Stimulated activated CD4-positive, alpha-beta T cell treated with anti-CD3 and anti-CD28 coated beads, Interleukin-4, amount 100 ng/mL, for 4 hours (primary cell): Measurements from ENCODE around the gene GPX3.

Experiments
- DNase-seq, 2 experiments: peaks; one replicate each; pipeline ENCODE4 v3.0.0-alpha.2; 2020

Gene GPX3

DNA sequence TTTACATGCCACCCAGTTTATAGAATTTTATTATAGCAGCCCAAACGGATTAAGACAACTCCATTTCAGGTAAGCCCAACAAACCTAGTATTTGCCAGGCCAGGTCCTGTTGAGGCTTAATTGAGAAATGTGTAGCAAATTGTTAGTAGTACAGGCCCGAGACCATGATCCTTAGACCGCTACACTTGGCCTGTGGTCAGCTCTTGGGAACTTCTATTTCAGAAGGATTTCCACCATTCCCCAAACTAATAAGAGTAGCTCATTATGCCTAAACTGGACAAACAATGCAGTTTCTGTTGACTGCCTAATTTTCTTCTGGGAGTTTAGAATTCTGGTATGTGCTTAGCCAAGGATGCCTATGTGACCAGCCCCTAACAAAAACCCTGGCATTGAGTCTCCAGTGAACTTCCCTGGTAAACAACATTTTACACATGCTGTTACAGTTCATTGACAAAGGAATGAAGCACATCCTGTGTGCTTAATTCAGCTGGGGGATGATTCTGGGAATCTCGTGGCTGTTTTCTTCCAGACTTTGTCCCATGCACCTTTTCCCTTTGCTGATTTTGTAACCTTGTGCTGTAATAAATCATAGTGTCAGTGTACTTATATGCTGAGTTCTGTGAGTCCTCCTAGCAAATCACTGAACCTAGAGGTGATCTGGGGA is 5.6 kb upstream of the GPX3 start:
- DNase-seq, result no peak

DNA sequence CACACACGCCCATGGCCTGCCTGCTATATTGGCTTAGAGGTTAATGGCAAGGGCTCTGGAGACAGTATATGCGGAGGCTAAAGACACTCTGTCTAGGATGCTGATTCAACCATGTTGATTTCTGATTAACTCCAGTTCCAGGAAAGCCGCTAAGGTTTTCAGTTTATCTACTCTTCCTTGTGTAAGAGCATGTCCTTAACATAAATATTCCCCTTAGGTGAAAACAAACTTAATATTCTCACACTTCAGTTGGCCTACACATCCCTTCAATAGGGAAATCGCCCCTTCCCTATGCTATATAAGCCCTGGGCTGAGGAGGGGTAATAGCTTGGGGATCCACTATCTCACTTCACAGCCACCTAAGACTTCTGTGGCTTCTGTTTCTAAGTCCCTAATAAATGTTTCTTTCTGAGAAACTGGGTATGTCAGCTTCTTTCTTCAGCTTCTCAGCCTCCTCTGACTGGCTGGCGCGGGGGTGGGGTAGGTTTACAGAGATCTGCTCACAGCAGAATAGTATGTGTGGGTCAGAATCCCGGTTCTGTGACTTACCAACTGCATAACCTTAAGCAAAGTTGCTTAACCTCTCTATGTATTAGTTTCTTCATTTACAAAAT is 4.3 kb upstream of the GPX3 start:
- DNase-seq, result no peak

GRCh38 chr5:151016700-151017099 is 3.7 kb upstream of the GPX3 start:
- DNase-seq, result no peak

DNA sequence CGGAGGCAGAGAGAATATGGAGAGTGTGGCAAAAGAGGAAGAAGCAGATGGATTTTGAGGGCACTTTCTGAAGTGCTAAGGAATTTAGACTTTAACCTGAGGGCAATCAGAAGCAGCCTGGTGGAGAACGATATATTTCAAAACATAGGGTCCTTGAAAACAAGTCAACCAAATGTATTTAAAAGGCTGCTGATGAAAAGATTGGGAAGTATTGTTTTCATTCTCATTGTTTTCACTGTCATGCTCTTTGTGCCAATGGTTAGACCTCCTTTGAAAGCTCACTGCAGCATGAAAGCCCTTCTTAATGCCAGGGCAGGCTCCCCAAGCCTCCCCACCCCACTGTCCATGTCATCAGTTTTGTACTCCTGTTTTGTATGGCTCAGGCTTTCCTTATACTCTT is 2.5 kb upstream of the GPX3 start:
- no peak for DNase-seq

DNA sequence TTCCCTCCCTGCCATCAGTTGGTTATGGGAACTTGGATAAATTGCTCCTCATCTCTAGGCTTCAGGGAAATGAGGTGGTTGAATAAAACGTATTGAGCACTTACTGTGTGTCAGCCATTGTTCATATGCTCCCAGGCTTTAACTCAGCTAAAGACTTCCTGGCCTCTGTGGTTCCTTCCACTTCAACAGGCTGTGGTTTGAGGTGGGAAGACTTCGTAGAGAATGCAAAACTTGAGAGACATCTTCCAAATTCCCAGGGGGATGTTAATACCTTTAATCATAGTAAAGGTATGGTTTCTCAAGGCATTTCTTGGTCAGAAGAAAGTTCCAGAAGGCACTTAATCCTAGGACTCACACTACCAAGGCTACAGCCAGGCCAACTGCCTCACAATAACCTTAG is 1.5 kb upstream of the GPX3 start:
- DNase-seq, result no peak

- no peak for DNase-seq
Measured at GRCh38 chr5:151019331-151019730, 1.1 kb upstream of the GPX3 start.

DNA sequence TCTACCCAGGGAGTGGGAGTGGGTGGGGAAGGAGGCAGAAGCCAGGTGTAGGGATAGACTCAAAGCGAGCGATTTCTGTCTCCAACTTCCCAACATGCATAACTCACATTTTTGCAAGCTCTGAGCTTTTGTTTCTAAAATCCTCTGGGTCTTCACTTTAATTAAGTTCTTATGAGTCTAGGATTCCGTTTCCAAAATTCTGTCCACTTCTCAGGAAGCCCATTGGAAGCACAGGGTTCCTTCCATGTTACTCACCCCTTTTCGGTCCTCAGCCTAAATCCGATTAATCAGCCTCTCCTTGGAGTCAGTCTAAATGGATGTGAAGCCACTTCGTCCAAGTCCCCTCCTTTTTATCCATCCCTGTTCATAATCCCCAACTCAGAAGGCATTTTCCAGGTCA is 1.4 kb downstream of the GPX3 start:
- no peak for DNase-seq

DNA sequence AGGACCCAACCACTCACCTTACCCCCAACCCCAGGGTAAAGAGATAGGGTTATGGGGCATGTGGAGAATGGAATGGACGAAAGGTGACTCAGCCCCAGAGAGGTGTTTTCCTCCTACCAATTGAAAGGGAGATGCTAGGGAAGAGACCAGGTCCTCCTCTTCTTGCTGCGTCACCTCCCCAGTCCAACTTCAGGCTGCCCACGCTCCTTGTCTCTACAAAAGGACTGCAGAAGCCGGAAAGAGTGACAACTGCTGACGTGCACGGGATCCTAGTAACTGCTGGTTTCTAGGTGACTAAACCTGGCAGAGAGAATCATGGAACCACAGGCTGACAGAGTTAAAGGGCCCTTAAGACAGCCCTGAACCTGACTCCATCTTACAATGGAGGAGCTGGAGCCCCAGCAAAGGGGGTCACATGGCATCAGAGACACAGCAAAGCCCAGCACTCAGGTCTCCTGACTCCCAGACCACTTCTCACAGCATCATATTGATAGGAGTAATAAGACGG is 2.2 kb downstream of the GPX3 start:
- no peak for DNase-seq

- no peak for DNase-seq
Measured at GRCh38 chr5:151023047-151023615, 2.7 kb downstream of the GPX3 start.

DNA sequence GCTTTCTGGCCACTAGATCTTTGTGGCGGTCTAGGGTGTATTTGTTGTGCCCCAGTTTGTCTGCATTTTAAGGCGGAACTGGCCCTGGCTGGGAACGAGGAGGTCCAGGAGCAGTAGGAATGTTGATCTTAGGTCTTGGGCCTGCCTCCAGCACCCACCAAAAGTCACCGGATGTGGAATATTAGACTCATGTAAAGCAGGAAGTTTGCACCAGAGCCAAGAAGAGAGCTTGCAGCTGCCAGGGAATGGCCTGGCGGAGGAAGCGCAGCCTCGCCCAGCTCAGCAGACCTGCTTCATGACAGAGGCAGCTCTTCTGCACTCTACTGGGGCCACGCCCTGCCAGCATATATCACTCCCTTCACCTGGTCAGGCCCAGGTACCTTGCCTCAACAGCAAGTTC is 3.3 kb downstream of the GPX3 start:
- DNase-seq, result no peak

GRCh38 chr5:151024440-151025249 is 4.3 kb downstream of the GPX3 start:
- DNase-seq, result no peak

DNA sequence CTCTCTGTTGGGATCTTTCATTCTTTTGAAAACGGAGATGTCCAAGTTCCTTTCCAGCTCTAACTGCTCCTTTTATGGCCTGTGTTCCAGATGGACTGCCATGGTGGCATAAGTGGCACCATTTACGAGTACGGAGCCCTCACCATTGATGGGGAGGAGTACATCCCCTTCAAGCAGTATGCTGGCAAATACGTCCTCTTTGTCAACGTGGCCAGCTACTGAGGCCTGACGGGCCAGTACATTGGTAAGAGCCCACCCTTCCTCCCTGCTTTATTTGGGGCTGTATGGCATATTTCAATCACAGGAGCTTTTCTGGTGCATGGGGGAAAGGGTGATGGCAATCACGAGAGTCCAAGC is 4.8 kb downstream of the GPX3 start:
- no peak for DNase-seq

DNA sequence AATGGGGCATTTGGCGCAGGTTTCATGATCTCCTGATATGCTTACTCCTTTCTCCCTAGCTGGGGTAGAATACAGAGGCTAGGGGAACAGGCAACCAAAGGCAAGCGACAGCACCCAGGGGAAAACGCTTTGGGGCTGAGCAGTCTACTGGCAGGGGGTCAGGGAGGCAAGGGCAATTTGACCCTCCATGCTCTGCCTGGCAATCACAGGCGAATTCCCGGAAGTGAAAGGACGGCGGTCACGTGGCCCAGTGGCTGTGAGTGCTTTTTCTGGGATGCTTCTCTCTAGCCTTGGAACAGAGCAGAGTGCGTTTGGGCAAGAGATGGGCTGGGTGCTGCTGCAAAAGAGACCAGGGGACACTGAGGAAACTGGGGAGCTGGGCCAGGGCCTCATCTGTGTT is 5.7 kb downstream of the GPX3 start:
- no peak for DNase-seq

DNA sequence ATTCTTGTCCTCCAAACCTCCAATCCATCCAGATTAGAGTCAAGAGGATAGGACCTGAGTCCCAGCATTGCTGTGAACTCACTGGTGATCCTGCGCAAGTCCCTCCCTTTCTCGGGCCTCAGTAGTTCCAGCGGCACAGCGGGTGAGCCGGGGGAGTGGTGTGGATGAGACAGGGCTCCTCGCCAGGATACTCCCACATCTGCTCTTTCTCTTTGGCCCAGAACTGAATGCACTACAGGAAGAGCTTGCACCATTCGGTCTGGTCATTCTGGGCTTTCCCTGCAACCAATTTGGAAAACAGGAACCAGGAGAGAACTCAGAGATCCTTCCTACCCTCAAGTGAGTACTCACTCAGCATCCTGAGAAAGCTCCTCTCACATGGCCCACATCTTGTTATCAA is 6.3 kb downstream of the GPX3 start:
- DNase-seq, result no peak

- DNase-seq, result no peak
Measured at GRCh38 chr5:151027961-151028479, 7.6 kb downstream of the GPX3 start.

GRCh38 chr5:151028717-151029116 is 8.3 kb downstream of the GPX3 start:
- no peak for DNase-seq

- no peak for DNase-seq
Measured at GRCh38 chr5:151029179-151030055, 9.0 kb downstream of the GPX3 start.

DNA sequence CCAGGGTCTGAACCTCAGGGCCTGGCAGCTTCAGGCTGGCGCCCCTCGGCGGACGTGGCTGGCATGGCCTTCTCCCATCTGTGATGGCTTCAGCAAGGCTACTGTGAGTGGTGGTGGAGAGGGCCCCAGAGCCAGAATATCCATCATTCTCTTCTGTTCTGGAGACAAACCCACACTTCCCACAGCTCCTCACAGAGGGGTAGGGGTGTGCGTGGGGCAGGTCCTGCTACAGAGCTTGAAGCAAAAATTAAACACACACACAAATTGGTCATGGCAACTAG is 9.6 kb downstream of the GPX3 start:
- DNase-seq, result no peak

DNA sequence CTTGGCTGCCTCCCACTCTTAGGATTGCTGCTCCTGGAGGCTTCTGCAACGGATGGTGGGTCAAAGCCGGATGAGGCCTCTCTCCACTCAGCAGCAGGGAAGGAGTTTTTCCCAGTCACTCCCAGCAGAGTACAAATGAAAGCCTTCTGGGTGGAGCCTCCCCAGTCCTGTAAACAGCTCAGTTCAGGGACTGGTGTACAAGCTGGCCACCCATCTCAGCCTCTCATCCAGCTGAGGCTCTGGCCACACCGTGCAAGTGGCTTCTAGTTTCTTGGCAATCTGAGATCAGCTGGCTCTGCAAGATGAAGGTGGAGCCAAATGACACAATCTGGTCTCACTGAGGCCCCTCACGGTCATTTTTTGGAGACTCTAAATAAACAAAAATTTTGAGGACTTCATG is 10.0 kb downstream of the GPX3 start:
- no peak for DNase-seq

DNA sequence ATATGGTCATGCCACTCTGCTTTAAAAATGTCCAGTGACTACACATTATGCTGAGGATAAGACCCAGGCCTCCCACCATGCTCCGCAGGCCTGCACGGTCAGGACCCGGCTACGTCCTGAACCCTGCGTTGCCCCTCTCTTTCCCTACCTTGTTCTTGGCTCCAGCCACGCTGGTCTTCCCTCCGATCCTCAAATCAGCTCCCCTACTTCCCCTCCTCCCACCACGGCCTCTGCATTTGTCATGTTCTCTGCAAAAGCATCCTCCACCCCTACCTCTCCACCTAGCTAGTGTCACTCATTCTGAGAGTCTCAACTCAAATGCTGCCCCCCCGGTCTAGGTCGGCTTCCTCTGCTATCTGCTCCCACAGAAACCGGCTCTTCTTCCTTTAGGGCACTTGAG is 11.2 kb downstream of the GPX3 start:
- DNase-seq, result no peak

GRCh38 chr5:151033217-151033934 is 13.0 kb downstream of the GPX3 start:
- no peak for DNase-seq
